HCT116 (cell line): Measurements from ENCODE around the gene GFPT1. TPM values are rescaled to one million over a fixed set of nuclear protein-coding genes. Genes with fewer than 3 reads are reported as not detected.

Source experiments
- ATAC-seq: fragments of 200-7000 bp; cut with Tn5 transposase; 2 replicates; pipeline ENCODE4 v1.9.1; 2020; ENCODE audit warnings: mild to moderate bottlenecking, moderate library complexity
- BruUV-seq: library from RNA; stranded (reverse); fragments of 400-500 nt; replicated peaks from 2 replicates; lab custom pipeline; 2021; lab: Mats Ljungman, UMichigan
- CTCF ChIA-PET: fragments of 300-600 bp; sonication (Branson Sonifier 250); formaldehyde crosslinking; loops from one replicate; lab custom pipeline; 2021; ENCODE audit warnings: antibody characterized with exemption; lab: Charles Lee
- POLR2A ChIA-PET: fragments of 300-600, 350-600 bp; sonication (Branson Sonifier 250); formaldehyde crosslinking; loops from one replicate; lab custom pipeline; 2021; ENCODE audit warnings: antibody characterized with exemption; lab: Charles Lee
- RAD21 ChIA-PET, 2 experiments: fragments of 300-600 bp; sonication (Branson Sonifier 250); formaldehyde crosslinking; loops; one replicate each; lab custom pipeline; 2023; ENCODE audit warnings: low total read pairs in 2 of 2; ENCODE audit not compliant: uncharacterized antibody in 2 of 2, unreplicated experiment in 2 of 2, low non-redundant PET in 1 of 2; lab: Charles Lee
- DNase-seq: peaks from one replicate; pipeline ENCODE4 v3.0.0-alpha.2; 2010; ENCODE audit warnings: low read depth, low spot score
- H2AFZ ChIP-seq: fragments of 200-600 bp; shearing (Covaris generic), sonication (generic); 2 replicates; pipeline ENCODE4 v1.6.1; 2017; ENCODE audit warnings: low read depth, mixed run types, mixed read lengths, antibody characterized with exemption, low read length; ENCODE audit not compliant: poor library complexity, severe bottlenecking
- H3K27ac ChIP-seq: 2 replicates; pipeline ENCODE4 v1.5.1; 2012; ENCODE audit warnings: low read depth, low read length
- H3K27me3 ChIP-seq: fragments of 200-600 bp; sonication (generic); 2 replicates; pipeline ENCODE4 v1.6.1; 2016; ENCODE audit warnings: mixed run types, low read length, mixed read lengths; ENCODE audit not compliant: insufficient read depth
- H3K36me3 ChIP-seq, 2 experiments: fragments of 200-500 bp in 1 of 2; fragments of 200-600 bp in 1 of 2; sonication (Bioruptor generic) in 1 of 2; sonication (generic) in 1 of 2; 2 replicates each; pipeline versions ENCODE4 v1.5.1 to v1.6.1; 2014 to 2016; ENCODE audit warnings: low read length in 2 of 2, inconsistent platforms in 1 of 2, mixed read lengths in 1 of 2, mixed run types in 1 of 2; ENCODE audit not compliant: insufficient read depth in 2 of 2, control insufficient read depth in 1 of 2
- H3K4me1 ChIP-seq, 2 experiments: fragments of 200-600 bp in 1 of 2; sonication (generic) in 1 of 2; 2 replicates each; pipeline versions ENCODE4 v1.5.1 to v1.6.1; 2012 to 2017; ENCODE audit warnings: low read length in 2 of 2, inconsistent platforms in 1 of 2, mild to moderate bottlenecking in 1 of 2, mixed read lengths in 1 of 2, mixed run types in 1 of 2, moderate library complexity in 1 of 2; ENCODE audit not compliant: insufficient read depth in 2 of 2, control insufficient read depth in 1 of 2
- H3K4me2 ChIP-seq: fragments of 200-600 bp; sonication (generic); 2 replicates; pipeline ENCODE4 v1.6.1; 2017; ENCODE audit warnings: mixed run types, low read length, mixed read lengths
- H3K4me3 ChIP-seq, 2 experiments: fragments of 200-600 bp in 1 of 2; sonication (generic) in 1 of 2; replicated peaks in 1 of 2; 2 replicates each; pipeline ENCODE4 v1.5.1; 2011 to 2016; ENCODE audit warnings: low read length in 2 of 2, control low read depth in 1 of 2, low read depth in 1 of 2, mild to moderate bottlenecking in 1 of 2, mixed read lengths in 1 of 2, mixed run types in 1 of 2
- H3K79me2 ChIP-seq: fragments of 200-600 bp; sonication (generic); 2 replicates; pipeline ENCODE4 v1.6.1; 2017; ENCODE audit warnings: mild to moderate bottlenecking, mixed run types, low read length, moderate library complexity, mixed read lengths; ENCODE audit not compliant: insufficient read depth
- H3K9ac ChIP-seq: fragments of 200-600 bp; sonication (generic); 2 replicates; pipeline ENCODE4 v1.6.1; 2016; ENCODE audit warnings: low read length, mixed read lengths
- H3K9me2 ChIP-seq: fragments of 200-600 bp; sonication (generic), shearing (Covaris generic); 2 replicates; pipeline ENCODE4 v1.6.1; 2017; ENCODE audit warnings: mixed run types, mild to moderate bottlenecking, moderate library complexity; ENCODE audit not compliant: insufficient read depth
- H3K9me3 ChIP-seq, 2 experiments: fragments of 200-500 bp in 1 of 2; fragments of 200-600 bp in 1 of 2; sonication (Bioruptor generic) in 1 of 2; sonication (generic) in 1 of 2; 2 replicates each; pipeline ENCODE4 v1.6.1; 2014 to 2017; ENCODE audit warnings: low read length in 2 of 2, mixed read lengths in 2 of 2, inconsistent platforms in 1 of 2, low read depth in 1 of 2, mild to moderate bottlenecking in 1 of 2, mixed run types in 1 of 2, moderate library complexity in 1 of 2; ENCODE audit not compliant: control insufficient read depth in 1 of 2, insufficient read depth in 1 of 2
- H4K20me1 ChIP-seq: fragments of 200-600 bp; sonication (generic), shearing (Covaris generic); 2 replicates; pipeline ENCODE4 v1.6.1; 2017; ENCODE audit warnings: mixed run types, mild to moderate bottlenecking, moderate library complexity; ENCODE audit not compliant: insufficient read depth
- ATF3 ChIP-seq: IDR thresholded peaks from 2 replicates; pipeline ENCODE4 v1.6.1; 2012
- CBX3 ChIP-seq: IDR thresholded peaks from 2 replicates; pipeline ENCODE4 v1.6.1; 2012; ENCODE audit warnings: low read depth
- CTCF ChIP-seq, 3 experiments: fragments of 200-600 bp in 1 of 3; sonication (generic) in 1 of 3; IDR thresholded peaks in 2 of 3; conservative IDR thresholded peaks in 1 of 3; 2 replicates each; pipeline ENCODE4 v1.5.1; 2012 to 2017; ENCODE audit warnings: low read depth in 2 of 3, low read length in 2 of 3, antibody characterized with exemption in 1 of 3, borderline replicate concordance in 1 of 3, control low read depth in 1 of 3, mild to moderate bottlenecking in 1 of 3, mixed read lengths in 1 of 3, mixed run types in 1 of 3, moderate library complexity in 1 of 3; ENCODE audit not compliant: insufficient read depth in 1 of 3
- EZH2 ChIP-seq: fragments of 200-600 bp; sonication (generic); IDR thresholded peaks from 2 replicates; pipeline ENCODE4 v1.6.1; 2017; ENCODE audit warnings: antibody characterized with exemption, mixed run types
- FOSL1 ChIP-seq: IDR thresholded peaks from 2 replicates; pipeline ENCODE4 v1.6.1; 2012; ENCODE audit warnings: low read depth
- JUND ChIP-seq: IDR thresholded peaks from 2 replicates; pipeline ENCODE4 v1.6.1; 2012
- POLR2AphosphoS5 ChIP-seq: IDR thresholded peaks from 2 replicates; pipeline ENCODE4 v1.6.1; 2011; ENCODE audit warnings: mild to moderate bottlenecking, low read depth, low read length, moderate library complexity
- REST ChIP-seq: IDR thresholded peaks from 2 replicates; pipeline ENCODE4 v1.6.1; 2012; ENCODE audit warnings: low read depth
- YY1 ChIP-seq: IDR thresholded peaks from 2 replicates; pipeline ENCODE4 v1.6.1; 2011; ENCODE audit warnings: low read length, low read depth, moderate library complexity, mild to moderate bottlenecking; ENCODE audit not compliant: insufficient replicate concordance; ENCODE audit errors: extremely low read depth
- intact Hi-C: fragments of 100-400 bp; cut with micrococcal nuclease; formaldehyde crosslinking; loops from 2 replicates; pipeline ENCODE4 v1.10.0; 2022
- total RNA-seq: library from RNA; stranded (reverse); gene quantifications from one replicate; pipeline ENCODE4 v1.2.1, GENCODE V29; 2021; ENCODE audit not compliant: unreplicated experiment

Gene GFPT1
- total RNA-seq, 1 experiment from 2014 or later = 62.4 TPM

- no peak for ATAC-seq
- H2AFZ ChIP-seq = no peak overlapping the region
- no peak overlapping the region; the same call in 1 of the 2 replicates for H3K27ac ChIP-seq
- peak overlapping the region; percentile 70 for H3K9ac ChIP-seq
- no peak for DNase-seq
- ChIA-PET RAD21 (no interaction called here), POLR2A (interaction anchor here (1.6 kb wide), 1 partner anchor 51 kb away, joined by 3 read pairs; the partner anchor contains the start of gene NFU1), CTCF (interaction anchor here (2.2 kb wide), 1 partner anchor 11 kb away, joined by 5 read pairs; no protein-coding TSS in a partner anchor)
- peak overlapping the region; percentile 70 to 76 for H3K4me3 ChIP-seq
- H3K79me2 ChIP-seq = peaks cover 46% of the 10 kb centered on the region
- intact Hi-C loops = loop anchor here (10.0 kb wide), 1 partner anchor 328 kb away; no protein-coding TSS in a partner anchor
- no peaks in the 10 kb centered on the region for H4K20me1 ChIP-seq
- no peaks in the 10 kb centered on the region for H3K27me3 ChIP-seq
- H3K9me3 ChIP-seq = no peaks in the 10 kb centered on the region
- TSS peak; percentile 59 for BruUV-seq
- no peaks in the 10 kb centered on the region for H3K36me3 ChIP-seq
- H3K4me2 ChIP-seq = peak overlapping the region; percentile 90
- no peaks in the 10 kb centered on the region for H3K9me2 ChIP-seq
- peaks cover 8 to 15% of the 10 kb centered on the region in 2 experiments; a peak in 3 of 4 replicates for H3K4me1 ChIP-seq
- TF ChIP-seq CBX3 = no peak
- TF ChIP-seq FOSL1 = no peak
- TF ChIP-seq JUND = no peak
- no peak for TF ChIP-seq CTCF (IDR thresholded peaks at IDR 0.05 in 2 of 3, conservative IDR thresholded peaks at IDR 0.05 in 1 of 3; ENCODE audit: borderline replicate concordance in 1 of 3, insufficient read depth in 1 of 3, low read depth in 2 of 3, low read length in 2 of 3)
- TF ChIP-seq REST = no peak
- no peak for TF ChIP-seq YY1
- no peak for TF ChIP-seq ATF3
- TF ChIP-seq POLR2AphosphoS5 = no peak
- no peak for TF ChIP-seq EZH2
Measured at GRCh38 chr2:69386360-69386759, 667 bp downstream of the GFPT1 start.
